Kidney glomerular epithelial cell (primary cell): ENCODE measurements around the gene AXIN1.
"Not testable (repeated sequence)": the region's sequence is repeated elsewhere in the genome, so short reads cannot be mapped to it uniquely, and the experiment has no call there.

ENCODE experiments used
- DNase-seq: peaks from one replicate; lab custom pipeline; 2025; lab: John Stamatoyannopoulos, UW

AXIN1 gene

DNA sequence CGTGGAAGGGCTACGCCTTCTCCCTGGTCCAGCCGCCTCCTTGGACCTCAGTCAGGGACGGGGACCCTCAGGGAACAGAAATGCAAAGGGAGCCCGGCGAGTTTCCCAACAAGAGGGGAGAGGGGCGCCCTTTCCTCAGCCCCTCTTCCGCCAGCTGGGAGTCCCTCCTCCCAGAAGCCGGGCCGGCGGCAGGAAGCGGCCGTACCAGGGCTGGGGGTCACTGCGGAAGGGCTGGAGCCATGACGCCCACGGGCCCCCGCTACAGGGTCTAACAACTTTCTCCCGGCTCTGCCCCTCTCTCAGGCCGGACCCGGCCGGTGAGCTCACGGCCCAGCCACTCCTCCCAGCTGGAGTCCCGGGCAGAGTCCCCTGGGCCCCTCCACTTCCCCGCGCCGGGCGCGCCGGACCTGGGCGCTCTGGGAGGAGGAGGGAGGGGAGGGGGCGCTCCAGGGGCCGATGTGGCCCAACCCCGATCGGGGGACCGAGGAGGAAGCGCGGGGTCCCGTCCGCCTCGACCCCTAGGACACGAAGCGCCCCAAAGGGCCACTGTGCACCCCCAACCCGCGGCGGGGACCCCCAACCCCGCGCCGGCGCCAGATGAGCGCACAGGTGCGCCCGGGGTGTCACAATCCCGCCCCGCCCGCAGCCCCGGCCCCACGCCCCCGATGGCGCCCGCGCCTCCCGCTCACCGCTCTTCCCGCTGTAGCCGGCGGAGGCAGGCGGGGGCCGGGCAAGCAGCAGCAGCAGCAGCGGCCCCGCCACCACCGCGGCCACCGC lies 28.7 kb upstream of the AXIN1 start:
- DNase-seq, result no peak

DNA sequence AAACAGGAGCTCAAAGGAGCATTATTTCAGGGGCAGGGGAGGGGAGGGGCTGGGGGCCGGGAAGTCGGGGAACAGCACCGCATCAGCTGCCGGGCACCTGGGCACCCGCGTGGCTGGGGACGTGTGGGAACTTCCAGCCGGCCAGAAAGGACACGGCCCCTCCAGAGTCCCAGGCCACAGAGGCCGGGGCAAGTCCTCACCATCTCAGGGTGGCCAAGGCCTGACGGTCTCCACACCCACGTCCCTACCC lies 28.2 kb upstream of the AXIN1 start:
- DNase-seq, result no peak

DNA sequence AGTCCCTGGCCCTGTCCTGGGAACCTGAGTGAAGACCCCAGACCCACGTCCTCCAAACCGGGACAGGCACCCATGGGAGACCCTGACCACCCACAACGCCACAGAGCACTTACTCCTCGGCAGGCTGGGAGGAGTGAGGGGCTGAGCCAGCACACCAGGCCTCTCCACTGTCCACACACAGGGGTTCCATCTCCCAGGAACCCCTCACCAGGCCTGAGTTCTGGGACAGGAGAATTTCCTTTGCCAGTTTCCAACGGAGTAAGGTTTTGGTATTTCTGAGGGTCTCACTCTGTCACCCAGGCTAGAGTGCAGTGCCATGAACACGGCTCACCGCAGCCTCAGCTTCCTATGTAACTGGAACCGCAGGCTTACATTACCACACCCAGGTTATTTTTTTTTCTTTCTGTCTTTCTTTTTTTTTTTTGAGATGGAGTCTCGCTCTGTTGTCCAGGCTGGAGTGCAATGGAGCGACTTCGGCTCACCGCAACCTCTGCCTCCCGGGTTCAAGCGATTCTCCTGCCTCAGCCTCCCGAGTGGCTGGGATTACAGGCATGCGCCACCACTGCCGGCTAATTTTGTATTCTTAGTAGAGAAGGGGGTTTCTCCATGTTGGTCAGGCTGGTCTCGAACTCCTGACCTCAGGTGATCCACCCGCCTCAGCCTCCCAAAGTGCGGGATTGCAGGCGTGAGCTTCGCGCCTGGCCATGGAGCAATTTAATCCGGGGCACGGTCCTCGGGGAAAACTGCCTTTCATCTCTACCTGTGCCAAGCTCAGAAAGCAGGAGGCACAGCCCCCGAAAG lies 27.6 kb upstream of the AXIN1 start:
- DNase-seq, result no peak

DNA sequence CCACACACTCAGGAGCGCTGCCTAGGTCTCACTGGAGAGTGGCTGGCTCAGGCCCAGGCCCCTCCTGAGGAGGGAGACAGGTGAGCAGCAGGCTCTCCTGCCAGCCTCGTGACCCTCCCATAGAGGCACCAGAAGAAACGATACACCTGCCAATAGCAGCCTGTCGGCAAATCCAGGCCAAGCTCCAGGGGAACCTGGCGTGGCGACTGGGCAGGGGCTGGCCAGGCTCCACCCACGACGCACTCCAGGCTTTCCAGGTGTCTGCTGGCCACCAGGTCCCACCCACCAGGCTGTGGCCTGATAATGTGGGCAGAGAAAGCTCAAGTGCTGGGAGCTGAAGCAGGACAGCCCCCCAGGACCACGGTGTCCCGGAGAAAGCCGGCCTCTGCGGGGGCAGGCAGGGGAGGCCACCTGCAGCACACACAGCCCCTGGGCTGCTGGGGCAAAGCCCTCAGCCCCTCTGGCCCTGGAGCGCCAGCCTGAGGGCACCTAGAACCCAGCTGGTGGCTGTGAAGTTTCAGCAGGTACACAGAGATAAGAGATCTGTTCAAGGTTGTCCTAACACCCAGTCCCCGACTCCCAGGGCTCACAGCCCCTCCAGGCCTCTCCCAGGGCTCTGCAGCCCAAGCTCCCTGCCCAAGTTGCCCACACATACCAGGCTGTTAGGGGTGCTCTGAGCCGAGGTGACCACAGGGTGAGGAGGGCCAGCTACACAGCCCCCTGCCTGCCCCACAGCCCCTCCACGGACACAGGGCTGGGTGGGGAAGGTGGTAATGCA lies 26.8 kb upstream of the AXIN1 start:
- no peak for DNase-seq

DNA sequence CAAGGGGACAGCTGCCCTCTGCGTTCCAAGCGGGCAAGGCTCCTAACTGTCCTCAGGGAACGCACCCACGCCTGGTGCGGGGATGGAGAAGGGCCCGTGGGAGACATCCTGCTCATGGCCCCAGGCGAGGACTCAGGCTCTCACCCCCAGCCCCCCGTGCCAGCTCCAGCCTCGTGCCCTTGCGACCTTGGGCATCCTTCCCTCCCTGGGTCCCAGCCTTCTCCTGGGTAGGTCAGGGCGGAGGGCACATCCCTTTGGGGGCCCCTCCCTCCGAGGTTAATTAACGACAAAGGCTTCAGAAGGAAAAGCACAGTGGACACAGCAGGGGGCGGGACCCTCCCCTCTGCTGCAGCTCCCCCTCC lies 26.3 kb upstream of the AXIN1 start:
- no peak for DNase-seq

DNA sequence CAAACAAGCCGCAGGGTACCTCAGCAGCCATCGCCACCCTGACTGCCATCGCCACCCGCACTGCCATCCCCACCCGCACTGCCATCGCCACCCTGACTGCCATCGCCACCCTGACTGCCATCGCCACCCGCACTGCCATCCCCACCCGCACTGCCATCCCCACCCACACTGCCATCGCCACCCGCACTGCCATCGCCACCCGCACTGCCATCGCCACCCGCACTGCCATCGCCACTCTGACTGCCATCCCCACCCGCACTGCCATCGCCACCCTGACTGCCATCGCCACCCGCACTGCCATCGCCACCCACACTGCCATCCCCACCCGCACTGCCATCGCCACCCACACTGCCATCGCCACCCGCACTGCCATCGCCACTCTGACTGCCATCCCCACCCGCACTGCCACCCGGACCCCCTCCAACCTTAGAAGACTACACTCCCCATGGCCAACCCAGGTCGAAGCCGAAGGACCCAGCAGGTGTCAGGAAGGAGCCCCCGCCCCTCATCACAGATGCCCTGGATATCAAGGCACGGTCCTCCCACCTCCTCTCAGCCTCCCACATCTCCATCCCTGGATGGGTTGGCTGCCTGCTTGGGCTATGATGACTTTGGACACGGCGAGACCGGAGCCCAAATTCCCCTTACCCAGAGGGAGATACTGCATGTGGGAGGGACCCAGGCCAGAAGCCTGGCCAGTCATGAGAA lies 25.7 kb upstream of the AXIN1 start:
- DNase-seq, result not testable (repeated sequence)

DNA sequence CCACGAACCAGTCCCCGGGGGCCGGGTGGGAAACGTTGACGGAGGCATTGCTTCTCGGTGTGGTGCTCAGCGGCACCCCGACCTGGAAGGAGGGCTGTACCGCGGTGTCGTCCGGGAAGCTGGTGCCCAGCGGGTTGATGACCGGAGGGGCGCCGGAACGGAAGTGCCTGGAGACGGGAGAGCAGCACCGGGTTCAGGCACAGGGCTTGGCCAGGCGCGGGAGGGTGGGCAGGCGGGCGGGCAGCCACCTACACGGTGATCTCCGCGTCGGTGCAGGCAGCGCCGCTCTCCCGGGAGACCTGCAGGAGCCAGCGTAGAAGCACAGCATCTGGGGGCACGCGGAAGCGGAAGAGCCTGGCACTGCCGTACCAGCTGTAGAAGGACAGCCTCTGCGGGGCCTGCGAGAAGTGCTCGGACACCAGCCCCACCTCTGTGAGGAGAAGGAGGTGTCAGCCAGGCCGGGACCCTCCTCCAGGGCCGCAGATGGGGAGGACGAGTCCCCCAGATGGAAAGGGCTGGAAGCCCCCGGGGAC lies 25.0 kb upstream of the AXIN1 start:
- no peak for DNase-seq

DNA sequence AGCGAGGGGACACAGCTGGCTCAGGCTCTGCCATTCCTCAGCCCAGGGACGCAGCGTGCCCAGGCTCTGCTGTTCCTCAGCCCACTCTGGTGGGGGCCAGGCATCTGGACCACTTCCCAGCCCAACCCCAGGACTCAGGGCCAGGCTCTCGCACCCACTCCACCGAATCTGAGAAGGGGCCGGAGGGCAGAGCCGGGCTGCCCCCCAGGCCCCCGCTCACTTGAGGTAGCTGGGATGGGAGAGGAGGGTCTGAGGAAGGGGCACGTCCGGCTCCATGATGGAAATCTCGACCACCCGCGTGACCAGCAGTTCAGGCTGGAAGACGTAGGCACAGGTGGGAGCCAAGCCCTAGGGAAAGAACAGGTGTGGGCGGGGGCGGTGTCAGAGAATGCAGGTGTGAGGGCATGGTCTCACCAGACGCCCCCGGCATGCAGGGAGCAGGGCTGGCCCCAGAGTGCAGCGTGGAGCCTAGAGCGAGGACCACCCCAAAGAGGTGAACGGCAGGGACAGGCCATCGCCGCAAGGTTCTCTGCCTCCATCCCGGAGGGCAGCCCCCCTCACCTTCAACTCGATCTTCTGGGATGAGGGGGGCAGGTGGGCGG lies 24.4 kb upstream of the AXIN1 start:
- DNase-seq, result no peak

DNA sequence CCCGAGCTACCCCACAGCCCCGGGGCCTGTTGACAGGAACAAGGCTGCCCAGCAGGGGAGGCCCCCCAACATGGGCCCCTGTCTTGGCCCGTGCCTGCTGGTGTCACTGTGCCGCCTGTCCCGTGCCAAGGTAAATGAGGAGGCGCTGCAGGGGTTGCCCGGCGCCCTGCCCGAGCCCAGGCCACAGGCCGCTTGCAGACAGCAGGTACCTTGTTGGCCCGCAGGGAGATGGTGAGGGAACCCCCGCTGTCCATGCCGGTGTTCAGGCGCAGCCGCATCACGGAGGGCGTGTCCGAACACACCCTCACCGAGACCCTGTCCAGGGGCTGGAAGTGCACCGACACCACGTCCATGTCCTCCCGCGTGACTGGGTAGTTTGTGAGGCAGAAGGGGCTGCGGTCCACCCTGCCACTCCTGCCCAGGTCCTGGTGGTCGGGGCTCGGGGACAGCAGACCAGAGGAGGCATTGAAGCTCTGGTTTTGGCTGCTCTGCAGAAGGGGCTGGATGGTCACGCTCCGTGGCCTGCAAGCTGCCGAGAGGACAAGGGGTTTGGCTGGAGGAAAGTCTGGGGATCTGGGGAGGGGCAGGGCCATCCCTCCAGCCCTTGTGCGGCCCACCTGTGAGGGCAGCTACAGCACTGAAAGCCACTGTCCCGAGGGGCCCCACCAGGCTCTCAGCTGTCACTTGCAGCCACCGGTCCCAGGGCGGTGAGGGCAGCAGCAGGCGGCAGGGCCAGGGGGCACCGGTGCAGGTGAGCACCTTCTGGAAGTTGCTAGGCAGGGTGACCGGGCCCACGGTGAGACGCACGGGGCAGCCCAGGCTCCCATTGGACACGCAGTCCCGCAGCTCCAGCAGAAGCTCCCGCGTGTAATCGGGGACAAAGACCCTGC lies 23.6 kb upstream of the AXIN1 start:
- DNase-seq, result no peak

DNA sequence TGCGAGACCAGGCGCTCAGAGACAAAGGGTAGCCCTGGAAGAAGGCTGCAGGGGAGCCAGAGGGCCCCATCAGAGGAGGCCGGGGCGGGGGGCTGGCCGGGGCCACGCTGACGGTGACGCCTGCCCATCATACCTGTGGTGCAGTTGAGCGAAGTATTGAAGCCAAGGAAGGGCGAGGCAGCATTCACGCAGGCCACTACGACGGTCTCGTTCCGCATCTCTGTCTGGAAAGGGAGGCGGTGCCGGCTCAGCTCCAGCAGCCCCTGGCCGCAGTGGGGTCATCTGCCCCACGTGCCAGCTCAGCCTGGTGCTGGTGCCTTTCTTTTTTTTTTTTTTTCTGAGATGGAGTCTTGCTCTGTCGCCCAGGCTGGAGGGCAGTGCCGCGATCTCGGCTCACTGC lies 22.7 kb upstream of the AXIN1 start:
- no peak for DNase-seq

DNA sequence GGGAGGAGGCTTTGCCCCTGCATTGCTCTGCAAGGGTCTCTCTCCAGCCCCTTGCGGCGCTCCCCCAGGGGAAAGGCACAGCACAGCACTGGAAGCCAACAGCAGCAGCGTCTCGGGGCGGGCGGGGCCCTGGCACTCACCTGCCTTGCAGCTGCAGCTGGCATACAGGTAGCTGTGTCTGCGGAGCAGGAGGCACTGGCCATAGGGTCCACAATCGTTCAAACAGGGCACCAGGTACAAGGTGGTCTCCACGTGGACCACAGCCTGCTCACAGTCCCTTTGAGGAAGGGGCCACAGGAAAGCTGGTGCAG lies 22.0 kb upstream of the AXIN1 start:
- DNase-seq, result no peak

DNA sequence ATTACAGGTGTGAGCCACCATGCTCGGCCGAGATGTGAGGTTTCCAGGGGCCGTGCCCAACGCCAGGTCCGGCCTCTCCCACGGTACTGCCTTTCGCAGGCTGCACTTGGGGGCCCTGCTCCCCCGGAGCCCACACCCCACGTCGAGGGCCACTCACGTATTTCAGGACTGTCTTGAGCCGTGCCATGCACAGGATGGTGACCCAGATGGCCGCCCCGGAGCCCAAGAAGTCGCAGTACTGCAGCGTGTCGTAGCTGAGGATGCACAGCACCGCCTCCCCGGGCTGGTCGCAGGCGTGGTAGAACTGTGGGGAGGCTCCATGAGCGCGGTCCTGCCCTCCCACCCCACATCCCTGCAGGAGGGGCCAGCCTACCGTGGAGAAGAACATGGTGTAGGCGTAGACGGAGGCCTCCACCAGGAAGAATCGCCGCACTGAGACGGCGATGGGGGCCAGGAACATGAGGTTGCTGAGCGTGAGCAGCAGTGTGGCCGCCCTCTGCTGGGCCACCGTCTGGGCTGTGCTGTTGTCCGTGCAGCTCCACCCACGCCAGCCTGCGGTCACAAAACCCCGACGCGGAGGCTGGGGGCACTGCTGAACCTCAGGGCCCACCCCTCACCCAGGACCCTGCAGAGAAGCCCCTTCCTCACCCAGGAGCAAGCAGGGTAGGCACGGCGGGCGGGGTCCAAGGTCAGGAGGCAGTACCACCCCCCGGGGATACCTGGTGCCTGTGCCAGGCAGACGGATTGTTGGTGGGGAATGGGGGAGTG lies 21.5 kb upstream of the AXIN1 start:
- DNase-seq, result no peak

DNA sequence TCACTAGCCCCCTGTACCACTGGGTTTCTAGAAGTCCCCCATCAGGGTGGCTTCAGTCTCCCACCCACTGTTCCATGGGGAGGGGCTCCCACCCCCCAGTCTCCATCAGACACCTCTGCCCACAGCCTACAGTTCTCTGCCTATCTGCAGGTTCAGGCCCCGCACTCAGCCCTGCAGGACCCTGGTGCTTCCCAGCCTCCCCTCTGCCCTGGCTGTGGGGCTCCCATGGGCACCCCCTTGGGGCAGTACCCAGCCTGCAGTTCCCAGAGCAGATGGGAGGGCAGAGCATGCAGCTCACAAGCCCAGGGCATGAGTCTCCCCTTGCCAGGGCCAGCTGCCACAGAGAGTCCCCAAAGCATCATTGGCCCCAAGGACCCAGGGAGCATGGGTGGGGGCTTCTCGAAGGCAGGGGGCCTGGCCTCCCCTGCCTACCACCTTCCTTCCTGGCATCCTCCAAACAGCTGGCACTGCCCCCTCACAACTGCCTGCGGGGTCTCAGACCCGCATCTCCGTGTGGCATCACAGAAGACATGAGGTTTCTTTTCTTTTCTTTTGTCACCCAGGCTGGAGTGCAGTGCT lies 20.6 kb upstream of the AXIN1 start:
- DNase-seq, result no peak

DNA sequence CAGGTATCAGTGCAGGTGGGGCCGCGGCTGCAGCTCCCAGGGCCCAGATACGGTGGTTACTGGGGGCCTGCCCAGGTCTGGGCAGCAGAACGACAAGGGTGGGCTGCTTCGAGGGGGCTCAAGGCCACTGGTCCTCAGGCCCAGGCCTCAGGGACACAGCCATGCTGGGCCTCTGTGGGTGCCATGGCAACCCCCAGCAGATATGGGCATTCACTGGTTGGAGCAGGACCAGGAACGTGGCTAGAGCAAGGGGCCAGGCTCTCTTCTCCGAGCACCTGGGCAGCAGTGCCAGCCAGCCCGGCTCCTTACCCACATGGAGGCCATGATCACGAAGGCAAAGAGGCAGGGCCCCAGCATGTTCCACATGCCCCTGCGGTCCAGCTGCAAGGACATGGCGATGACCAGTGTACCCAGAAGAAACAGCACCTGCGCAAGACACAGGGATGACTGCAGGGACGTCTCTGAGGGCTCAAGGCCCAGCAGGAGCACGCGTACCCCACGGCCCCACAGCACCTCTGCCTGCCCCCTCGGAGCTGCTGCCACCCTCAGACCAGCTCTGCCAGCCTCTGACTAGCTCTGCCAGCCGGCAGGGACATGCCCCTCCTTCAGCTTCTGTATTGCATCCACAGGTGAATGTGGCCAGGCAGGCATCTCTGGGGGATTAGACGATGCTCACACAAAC lies 19.9 kb upstream of the AXIN1 start:
- no peak for DNase-seq

DNA sequence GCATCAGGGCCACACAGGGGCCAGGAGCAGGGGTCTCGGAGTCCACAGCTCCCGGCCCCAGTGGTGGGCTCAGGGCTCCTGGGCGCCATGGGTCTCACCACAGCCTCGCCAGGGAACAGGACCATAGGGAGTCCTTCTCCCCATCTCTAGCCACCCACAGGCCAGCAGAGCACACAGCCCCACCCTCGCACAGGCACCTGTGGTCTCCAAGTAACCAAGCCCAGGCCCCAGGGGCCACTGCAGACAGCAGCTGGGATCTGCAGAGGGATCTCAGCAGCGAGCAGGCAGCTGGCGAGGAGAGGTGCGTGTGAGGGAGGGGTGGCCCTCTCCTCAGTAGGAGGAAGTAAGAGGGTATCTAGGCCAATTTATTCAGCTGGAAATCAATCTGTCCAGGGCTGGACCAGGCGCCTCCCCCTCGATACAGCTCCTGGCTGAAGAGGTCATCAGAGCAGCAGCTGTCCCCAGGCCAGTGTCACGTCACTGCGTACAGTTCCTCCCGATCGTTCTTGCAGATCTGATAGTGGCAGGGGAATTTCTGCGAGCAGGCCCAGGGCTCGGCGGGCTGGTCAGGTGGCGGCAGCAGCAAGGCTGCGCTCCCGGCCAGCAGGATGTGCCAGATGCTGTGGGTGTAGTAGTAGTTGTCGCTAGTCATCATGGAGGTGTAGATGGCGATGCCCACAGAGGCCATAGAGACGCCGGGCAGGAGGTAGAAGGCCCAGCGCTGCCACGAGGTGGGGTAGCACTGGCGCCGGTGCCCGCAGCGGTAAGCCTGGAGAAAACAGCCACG lies 19.2 kb upstream of the AXIN1 start:
- DNase-seq, result no peak

DNA sequence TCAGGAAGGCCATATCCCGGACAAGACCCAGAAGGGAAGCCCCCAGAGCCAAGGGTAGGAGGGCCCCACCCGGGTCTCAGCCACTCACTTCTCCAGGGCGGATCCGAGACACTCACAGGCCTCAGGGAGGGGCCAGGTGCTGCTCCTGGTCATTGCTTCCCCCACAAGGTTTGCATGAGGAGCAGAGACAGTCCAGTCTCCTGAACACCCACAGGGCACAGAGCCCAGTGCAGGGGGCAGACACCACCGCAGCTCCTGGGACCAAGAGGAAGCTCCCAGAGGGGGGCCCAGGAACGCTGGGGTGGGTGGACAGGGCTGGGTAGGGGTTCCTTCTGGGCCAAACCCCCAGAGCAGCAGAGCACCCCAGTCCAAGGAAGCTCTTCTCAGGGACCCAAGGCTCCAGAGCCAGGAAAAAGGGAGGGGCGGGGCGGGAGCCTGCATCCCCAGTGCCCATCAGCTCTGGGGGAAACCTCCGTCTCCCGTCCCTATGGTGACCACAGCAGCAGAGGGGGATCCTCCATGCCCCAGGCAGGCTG lies 18.5 kb upstream of the AXIN1 start:
- no peak for DNase-seq

DNA sequence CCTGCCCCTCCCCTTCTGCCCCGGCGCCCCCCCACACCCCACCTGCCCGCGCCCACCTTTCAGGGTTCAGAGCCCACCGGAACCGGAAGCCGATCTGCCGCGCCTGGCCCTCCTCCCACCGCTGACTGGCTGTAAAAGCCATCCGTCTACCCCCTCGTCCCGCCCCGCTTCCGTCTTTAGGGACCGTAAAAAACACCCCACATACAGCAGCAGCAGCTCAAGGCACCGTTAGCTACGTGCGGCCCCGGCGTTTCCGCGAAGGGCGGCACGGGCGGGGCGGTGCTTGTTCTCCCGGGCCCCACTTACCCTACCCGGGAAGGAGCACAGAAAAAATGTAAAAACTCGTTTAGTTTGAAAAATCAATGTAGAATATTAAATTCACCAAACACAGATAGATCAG lies 17.9 kb upstream of the AXIN1 start, which contains the start of gene MRPL28:
TSS of gene MRPL28 (minus strand) at position 96 of the 400 bp plus-strand sequence. CDS start 320 bp downstream, outside the sequence.
- DNase-seq, result peak; percentile 81

DNA sequence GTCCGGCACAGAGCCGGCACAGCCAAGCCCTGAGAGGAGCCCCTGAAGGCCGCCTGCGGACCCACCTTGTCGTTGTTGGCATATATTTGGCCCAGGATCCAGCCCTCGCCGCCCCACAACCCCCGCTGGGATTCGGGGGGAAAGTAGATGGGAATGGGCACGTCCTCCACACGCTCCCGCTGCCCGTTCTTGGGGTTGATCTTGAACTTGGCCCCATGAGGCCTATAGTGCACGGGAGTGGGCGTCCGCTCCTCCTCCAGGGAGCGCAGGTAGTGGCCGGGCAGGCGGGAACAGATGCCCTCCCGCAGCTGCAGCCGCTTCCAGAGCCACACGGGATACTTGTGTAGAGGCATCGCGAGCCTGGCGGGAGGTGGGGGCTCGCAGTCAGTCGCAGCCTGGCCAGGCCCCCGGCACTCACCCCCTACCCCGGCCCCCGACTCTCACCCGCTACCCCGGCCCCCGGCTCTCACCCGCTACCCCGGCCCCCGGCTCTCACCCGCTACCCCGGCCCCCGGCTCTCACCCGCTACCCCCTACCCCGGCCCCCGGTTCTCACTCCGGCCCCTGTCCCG lies 17.4 kb upstream of the AXIN1 start:
- DNase-seq, result no peak
